Measurements from ENCODE around the gene HDAC4. TPM values are rescaled to one million over a fixed set of nuclear protein-coding genes. Genes with fewer than 3 reads are reported as not detected.

The HDAC4 gene
- total and polyA plus RNA-seq, 2 of the 8 experiments (the other 6 are each of a cell fraction or from before 2014, with no cell fraction given): 15.4 to 31.5 TPM

GRCh38 chr2:239225371-239225851 lies 175.4 kb downstream of the HDAC4 start (continued):
- TF ChIP-seq, protein P1, sequence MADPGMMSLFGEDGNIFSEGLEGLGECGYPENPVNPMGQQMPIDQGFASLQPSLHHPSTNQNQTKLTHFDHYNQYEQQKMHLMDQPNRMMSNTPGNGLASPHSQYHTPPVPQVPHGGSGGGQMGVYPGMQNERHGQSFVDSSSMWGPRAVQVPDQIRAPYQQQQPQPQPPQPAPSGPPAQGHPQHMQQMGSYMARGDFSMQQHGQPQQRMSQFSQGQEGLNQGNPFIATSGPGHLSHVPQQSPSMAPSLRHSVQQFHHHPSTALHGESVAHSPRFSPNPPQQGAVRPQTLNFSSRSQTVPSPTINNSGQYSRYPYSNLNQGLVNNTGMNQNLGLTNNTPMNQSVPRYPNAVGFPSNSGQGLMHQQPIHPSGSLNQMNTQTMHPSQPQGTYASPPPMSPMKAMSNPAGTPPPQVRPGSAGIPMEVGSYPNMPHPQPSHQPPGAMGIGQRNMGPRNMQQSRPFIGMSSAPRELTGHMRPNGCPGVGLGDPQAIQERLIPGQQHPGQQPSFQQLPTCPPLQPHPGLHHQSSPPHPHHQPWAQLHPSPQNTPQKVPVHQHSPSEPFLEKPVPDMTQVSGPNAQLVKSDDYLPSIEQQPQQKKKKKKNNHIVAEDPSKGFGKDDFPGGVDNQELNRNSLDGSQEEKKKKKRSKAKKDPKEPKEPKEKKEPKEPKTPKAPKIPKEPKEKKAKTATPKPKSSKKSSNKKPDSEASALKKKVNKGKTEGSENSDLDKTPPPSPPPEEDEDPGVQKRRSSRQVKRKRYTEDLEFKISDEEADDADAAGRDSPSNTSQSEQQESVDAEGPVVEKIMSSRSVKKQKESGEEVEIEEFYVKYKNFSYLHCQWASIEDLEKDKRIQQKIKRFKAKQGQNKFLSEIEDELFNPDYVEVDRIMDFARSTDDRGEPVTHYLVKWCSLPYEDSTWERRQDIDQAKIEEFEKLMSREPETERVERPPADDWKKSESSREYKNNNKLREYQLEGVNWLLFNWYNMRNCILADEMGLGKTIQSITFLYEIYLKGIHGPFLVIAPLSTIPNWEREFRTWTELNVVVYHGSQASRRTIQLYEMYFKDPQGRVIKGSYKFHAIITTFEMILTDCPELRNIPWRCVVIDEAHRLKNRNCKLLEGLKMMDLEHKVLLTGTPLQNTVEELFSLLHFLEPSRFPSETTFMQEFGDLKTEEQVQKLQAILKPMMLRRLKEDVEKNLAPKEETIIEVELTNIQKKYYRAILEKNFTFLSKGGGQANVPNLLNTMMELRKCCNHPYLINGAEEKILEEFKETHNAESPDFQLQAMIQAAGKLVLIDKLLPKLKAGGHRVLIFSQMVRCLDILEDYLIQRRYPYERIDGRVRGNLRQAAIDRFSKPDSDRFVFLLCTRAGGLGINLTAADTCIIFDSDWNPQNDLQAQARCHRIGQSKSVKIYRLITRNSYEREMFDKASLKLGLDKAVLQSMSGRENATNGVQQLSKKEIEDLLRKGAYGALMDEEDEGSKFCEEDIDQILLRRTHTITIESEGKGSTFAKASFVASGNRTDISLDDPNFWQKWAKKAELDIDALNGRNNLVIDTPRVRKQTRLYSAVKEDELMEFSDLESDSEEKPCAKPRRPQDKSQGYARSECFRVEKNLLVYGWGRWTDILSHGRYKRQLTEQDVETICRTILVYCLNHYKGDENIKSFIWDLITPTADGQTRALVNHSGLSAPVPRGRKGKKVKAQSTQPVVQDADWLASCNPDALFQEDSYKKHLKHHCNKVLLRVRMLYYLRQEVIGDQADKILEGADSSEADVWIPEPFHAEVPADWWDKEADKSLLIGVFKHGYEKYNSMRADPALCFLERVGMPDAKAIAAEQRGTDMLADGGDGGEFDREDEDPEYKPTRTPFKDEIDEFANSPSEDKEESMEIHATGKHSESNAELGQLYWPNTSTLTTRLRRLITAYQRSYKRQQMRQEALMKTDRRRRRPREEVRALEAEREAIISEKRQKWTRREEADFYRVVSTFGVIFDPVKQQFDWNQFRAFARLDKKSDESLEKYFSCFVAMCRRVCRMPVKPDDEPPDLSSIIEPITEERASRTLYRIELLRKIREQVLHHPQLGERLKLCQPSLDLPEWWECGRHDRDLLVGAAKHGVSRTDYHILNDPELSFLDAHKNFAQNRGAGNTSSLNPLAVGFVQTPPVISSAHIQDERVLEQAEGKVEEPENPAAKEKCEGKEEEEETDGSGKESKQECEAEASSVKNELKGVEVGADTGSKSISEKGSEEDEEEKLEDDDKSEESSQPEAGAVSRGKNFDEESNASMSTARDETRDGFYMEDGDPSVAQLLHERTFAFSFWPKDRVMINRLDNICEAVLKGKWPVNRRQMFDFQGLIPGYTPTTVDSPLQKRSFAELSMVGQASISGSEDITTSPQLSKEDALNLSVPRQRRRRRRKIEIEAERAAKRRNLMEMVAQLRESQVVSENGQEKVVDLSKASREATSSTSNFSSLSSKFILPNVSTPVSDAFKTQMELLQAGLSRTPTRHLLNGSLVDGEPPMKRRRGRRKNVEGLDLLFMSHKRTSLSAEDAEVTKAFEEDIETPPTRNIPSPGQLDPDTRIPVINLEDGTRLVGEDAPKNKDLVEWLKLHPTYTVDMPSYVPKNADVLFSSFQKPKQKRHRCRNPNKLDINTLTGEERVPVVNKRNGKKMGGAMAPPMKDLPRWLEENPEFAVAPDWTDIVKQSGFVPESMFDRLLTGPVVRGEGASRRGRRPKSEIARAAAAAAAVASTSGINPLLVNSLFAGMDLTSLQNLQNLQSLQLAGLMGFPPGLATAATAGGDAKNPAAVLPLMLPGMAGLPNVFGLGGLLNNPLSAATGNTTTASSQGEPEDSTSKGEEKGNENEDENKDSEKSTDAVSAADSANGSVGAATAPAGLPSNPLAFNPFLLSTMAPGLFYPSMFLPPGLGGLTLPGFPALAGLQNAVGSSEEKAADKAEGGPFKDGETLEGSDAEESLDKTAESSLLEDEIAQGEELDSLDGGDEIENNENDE (IDR thresholded peaks at IDR 0.05; ENCODE audit: insufficient replicate concordance, low read length): no peak
- TF ChIP-seq KDM5A (IDR thresholded peaks at IDR 0.05; ENCODE audit: low read length) (no peak), YY1 (IDR thresholded peaks at IDR 0.05; ENCODE audit: low read depth, low read length) (no peak), MAFK (IDR thresholded peaks at IDR 0.05; ENCODE audit: low read depth, low read length) (no peak), RBBP5 (IDR thresholded peaks at IDR 0.05; ENCODE audit: borderline replicate concordance, low read depth, low read length) (no peak)

Measured in H1 (cell line).